ENCODE results near the gene PRPF31.

DNA sequence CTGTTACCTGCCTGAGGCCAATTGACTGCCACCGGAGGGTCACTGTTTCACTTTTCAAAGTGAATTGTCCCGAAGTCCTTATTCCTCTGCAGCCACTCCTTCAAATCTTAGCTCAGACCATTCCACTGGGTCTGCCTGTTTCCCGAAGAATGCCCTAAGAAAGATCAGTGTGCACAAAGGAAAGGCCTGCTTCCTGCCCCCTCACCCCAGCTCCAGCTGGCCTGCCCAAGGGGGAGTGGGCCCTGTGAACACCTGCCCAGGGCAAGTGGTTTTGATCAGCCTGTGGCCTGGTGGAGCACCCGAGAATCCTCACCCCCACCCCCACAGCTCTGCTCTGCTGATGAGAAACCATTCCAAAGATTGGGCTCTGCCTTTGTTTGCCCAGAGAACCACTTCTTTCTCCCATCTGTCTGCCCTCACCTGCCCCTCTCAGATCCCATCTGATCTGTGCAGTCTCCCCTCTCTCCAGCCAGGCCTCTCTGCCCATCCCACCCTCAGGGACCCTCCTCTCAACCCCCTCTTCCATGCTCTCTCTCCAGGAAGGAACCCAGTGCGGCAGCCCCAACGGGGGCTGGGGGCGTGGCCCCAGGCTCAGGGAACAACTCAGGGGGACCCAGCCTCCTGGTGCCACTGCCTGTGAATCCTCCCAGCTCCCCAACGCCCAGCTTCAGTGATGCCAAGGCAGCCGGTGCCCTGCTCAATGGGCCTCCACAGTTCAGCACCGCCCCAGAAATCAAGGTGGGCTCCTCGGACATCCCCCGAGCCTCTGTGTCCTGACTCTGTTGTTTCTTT, 33.7 kb downstream of the PRPF31 start:
- TF ChIP-seq POLR2A (IDR thresholded peaks at IDR 0.05; ENCODE audit: extremely low read depth, insufficient read length): no peak
- TF ChIP-seq, protein P1, sequence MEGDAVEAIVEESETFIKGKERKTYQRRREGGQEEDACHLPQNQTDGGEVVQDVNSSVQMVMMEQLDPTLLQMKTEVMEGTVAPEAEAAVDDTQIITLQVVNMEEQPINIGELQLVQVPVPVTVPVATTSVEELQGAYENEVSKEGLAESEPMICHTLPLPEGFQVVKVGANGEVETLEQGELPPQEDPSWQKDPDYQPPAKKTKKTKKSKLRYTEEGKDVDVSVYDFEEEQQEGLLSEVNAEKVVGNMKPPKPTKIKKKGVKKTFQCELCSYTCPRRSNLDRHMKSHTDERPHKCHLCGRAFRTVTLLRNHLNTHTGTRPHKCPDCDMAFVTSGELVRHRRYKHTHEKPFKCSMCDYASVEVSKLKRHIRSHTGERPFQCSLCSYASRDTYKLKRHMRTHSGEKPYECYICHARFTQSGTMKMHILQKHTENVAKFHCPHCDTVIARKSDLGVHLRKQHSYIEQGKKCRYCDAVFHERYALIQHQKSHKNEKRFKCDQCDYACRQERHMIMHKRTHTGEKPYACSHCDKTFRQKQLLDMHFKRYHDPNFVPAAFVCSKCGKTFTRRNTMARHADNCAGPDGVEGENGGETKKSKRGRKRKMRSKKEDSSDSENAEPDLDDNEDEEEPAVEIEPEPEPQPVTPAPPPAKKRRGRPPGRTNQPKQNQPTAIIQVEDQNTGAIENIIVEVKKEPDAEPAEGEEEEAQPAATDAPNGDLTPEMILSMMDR (IDR thresholded peaks at IDR 0.05; ENCODE audit: low read depth, low read length): no peak

Data from NB4 (cell line).